RWPE2 (cell line): ENCODE data around the gene PANX1.

Experiments used
- ATAC-seq: fragments of 200-7000 bp; cut with Tn5 transposase; 3 replicates; pipeline ENCODE4 v1.9.1; 2021; ENCODE audit warnings: low read depth
- DNase-seq: peaks from one replicate; pipeline ENCODE4 v3.0.0-alpha.2; 2020; ENCODE audit warnings: low spot score
- H3K27ac ChIP-seq: fragments of 450-650 bp; 2 replicates; pipeline ENCODE4 v1.5.1; 2017; ENCODE audit warnings: mild to moderate bottlenecking; ENCODE audit not compliant: poor library complexity, severe bottlenecking
- H3K27me3 ChIP-seq: fragments of 250-450 bp; sonication (Bioruptor Pico); 2 replicates; pipeline ENCODE4 v1.5.1; 2021; ENCODE audit warnings: mild to moderate bottlenecking, moderate library complexity; ENCODE audit not compliant: insufficient read depth, poor library complexity, severe bottlenecking
- H3K36me3 ChIP-seq: fragments of 250-450 bp; sonication (Bioruptor Pico); 2 replicates; pipeline ENCODE4 v1.5.1; 2020; ENCODE audit warnings: low read depth, mild to moderate bottlenecking, moderate library complexity
- H3K4me1 ChIP-seq: fragments of 250-450 bp; sonication (Bioruptor Pico); 2 replicates; pipeline ENCODE4 v1.5.1; 2021; ENCODE audit warnings: mild to moderate bottlenecking, moderate library complexity; ENCODE audit not compliant: insufficient read depth, poor library complexity, severe bottlenecking
- H3K4me3 ChIP-seq: fragments of 250-450 bp; sonication (Bioruptor Pico); 2 replicates; pipeline ENCODE4 v1.5.1; 2021; ENCODE audit warnings: mild to moderate bottlenecking, moderate library complexity; ENCODE audit not compliant: severe bottlenecking
- H3K9me3 ChIP-seq: fragments of 250-450 bp; sonication (Bioruptor Pico); 2 replicates; pipeline ENCODE4 v1.5.1; 2021; ENCODE audit warnings: mild to moderate bottlenecking, moderate library complexity; ENCODE audit not compliant: severe bottlenecking
- TF ChIP-seq, protein P1 (sequence below): fragments of 450-650 bp; IDR thresholded peaks from one replicate; pipeline ENCODE4 v1.5.1; 2017; ENCODE audit warnings: mild to moderate bottlenecking, moderate library complexity; ENCODE audit not compliant: poor library complexity, severe bottlenecking

Gene PANX1, protein sequence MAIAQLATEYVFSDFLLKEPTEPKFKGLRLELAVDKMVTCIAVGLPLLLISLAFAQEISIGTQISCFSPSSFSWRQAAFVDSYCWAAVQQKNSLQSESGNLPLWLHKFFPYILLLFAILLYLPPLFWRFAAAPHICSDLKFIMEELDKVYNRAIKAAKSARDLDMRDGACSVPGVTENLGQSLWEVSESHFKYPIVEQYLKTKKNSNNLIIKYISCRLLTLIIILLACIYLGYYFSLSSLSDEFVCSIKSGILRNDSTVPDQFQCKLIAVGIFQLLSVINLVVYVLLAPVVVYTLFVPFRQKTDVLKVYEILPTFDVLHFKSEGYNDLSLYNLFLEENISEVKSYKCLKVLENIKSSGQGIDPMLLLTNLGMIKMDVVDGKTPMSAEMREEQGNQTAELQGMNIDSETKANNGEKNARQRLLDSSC

DNA sequence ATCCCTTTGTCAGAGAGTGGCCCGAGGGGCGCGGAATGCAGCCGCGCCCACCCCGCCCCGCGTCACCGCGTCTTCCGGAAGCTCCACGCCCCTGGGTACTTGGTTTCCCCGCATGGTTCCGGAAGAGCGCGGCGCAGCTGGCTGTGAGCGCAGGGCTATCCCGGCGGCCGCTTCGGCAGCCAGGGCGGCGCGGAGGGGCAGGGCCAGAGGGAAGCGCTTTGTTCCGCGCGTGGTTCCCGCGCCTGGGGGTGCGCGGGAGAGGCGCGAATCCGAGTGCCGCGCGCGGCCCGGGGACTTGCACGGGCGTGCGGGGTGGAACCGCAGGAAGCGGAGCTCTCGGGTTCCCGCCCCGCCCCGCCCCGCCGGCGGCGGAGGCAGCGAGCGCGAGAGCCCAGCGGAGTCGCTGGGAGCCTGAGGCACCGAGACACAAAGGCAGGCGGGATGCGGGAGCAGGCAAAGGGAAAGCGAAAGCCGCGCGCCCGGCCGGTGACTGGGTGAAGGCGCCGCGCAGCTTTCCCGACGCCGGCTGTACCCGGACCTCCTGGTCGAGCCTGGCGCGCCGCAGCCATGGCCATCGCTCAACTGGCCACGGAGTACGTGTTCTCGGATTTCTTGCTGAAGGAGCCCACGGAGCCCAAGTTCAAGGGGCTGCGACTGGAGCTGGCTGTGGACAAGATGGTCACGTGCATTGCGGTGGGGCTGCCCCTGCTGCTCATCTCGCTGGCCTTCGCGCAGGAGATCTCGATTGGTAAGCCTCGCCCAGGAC lies at the start of gene PANX1:
TSS of gene PANX1 (plus strand) at position 96 of the 766 bp plus-strand sequence. CDS start at position 568, 472 bp downstream.
- TF ChIP-seq, protein P1, sequence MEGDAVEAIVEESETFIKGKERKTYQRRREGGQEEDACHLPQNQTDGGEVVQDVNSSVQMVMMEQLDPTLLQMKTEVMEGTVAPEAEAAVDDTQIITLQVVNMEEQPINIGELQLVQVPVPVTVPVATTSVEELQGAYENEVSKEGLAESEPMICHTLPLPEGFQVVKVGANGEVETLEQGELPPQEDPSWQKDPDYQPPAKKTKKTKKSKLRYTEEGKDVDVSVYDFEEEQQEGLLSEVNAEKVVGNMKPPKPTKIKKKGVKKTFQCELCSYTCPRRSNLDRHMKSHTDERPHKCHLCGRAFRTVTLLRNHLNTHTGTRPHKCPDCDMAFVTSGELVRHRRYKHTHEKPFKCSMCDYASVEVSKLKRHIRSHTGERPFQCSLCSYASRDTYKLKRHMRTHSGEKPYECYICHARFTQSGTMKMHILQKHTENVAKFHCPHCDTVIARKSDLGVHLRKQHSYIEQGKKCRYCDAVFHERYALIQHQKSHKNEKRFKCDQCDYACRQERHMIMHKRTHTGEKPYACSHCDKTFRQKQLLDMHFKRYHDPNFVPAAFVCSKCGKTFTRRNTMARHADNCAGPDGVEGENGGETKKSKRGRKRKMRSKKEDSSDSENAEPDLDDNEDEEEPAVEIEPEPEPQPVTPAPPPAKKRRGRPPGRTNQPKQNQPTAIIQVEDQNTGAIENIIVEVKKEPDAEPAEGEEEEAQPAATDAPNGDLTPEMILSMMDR, result no peak
- DNase-seq (peak; percentile 92), ATAC-seq (peak; percentile 63)
- Histone ChIP-seq H3K27ac (peak within 1 kb of the TSS; percentile 98), H3K4me3 (peak within 1 kb of the TSS; percentile 78), H3K36me3 (no peaks in the 10 kb centered on the region), H3K27me3 (no peaks in the 10 kb centered on the region), H3K4me1 (peaks cover 20% of the 10 kb centered on the region), H3K9me3 (no peaks in the 10 kb centered on the region)

DNA sequence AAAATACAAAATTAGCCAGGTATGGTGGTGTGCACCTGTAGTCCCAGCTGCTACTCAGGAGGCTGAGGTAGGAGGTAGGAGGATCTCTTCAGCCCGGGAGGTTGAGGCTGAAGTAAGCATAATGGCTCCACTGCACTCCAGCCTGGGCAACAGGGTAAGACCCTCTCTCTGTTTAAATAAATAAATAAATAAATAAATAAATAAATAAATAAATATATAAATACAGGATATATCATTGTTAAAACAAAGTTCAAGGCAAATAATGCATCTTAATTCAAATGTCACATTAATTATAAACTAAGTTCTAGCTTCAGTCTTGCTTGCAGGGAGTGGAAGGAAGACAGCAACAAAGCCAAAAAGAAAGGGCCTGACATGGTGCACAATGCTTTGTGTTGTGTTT lies 44.5 kb upstream of the PANX1 start:
- H3K36me3 ChIP-seq, result no peaks in the 10 kb centered on the region
- H3K4me1 ChIP-seq, result no peaks in the 10 kb centered on the region
- no peaks in the 10 kb centered on the region for H3K9me3 ChIP-seq
- ATAC-seq, result no peak
- H3K4me3 ChIP-seq, result no peak overlapping the region
- no peaks in the 10 kb centered on the region for H3K27me3 ChIP-seq
- no peak for DNase-seq
- no peak overlapping the region for H3K27ac ChIP-seq
- TF ChIP-seq, protein P1, result no peak

DNA sequence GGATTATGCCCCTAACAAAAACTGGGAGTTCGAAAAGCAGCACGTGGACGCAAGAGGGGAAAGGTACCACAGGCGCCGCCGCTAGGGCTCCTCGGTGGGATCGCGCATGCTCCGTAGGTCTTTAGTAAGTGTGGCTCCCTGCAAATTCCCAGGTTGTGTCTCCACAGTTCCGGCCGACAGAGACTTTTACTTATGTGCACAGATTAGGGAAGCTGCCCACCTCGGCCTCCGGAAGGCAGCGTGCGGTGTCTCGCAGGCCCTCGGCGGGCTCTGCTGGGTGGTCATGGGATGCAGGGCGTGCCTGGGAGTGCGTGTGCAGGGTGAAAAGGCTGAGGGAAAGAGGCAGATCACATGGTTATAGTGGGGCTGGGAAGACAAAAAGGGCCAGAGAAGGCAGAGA lies 39.7 kb upstream of the PANX1 start:
- no peaks in the 10 kb centered on the region for H3K36me3 ChIP-seq
- TF ChIP-seq, protein P1, result no peak
- no peak overlapping the region for H3K27ac ChIP-seq
- ATAC-seq, result no peak
- H3K4me1 ChIP-seq, result no peaks in the 10 kb centered on the region
- H3K27me3 ChIP-seq, result no peaks in the 10 kb centered on the region
- DNase-seq, result no peak
- H3K4me3 ChIP-seq, result no peak overlapping the region
- H3K9me3 ChIP-seq, result no peaks in the 10 kb centered on the region

DNA sequence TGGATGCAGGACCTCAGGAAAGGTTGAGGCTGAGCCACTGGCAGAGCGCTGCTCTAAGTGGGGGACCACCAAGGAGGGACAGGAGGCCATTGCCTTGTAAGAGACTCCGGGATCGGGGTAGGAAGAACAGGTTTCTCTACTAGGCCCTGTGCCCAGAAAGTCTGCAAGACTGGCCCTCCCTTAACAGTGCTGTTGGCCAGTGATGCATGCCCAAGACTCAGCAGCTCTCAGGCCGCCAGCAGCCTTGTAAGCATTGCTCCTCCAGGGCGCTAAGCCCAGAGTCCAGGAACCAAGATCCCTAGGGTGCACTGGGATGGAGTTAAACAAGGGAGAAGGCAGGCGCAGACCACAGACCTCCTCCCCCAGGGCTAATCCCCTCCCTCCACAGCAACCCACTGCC lies 39.3 kb upstream of the PANX1 start:
- ATAC-seq, result no peak
- TF ChIP-seq, protein P1, result no peak
- DNase-seq, result no peak
- H3K27me3 ChIP-seq, result no peaks in the 10 kb centered on the region
- H3K9me3 ChIP-seq, result no peaks in the 10 kb centered on the region
- no peak overlapping the region for H3K27ac ChIP-seq
- H3K4me1 ChIP-seq, result no peaks in the 10 kb centered on the region
- no peaks in the 10 kb centered on the region for H3K36me3 ChIP-seq
- H3K4me3 ChIP-seq, result no peak overlapping the region

DNA sequence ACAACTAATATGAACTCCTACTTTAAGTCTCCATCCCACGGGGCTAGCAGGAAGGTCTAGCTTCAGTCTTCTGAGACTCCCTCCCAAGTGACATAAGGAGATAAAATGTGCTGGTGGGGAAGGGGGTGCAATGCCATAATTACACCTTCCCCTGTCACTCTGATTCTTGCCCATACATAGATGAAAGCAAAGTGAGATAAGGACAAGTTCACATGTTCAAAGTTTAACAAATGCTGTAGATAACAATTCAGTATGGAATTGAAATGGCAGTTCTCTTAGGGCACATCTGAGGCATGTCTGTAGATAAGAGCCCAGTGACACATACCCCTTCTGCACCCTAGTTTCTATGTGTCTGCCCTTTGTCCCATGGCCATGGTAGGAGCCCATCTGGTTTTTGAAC lies 38.2 kb upstream of the PANX1 start:
- ATAC-seq (no peak), DNase-seq (no peak)
- Histone ChIP-seq H3K9me3 (no peaks in the 10 kb centered on the region), H3K36me3 (no peaks in the 10 kb centered on the region), H3K4me3 (no peak overlapping the region), H3K4me1 (no peaks in the 10 kb centered on the region), H3K27me3 (no peaks in the 10 kb centered on the region), H3K27ac (no peak overlapping the region)
- TF ChIP-seq, protein P1, result no peak
